Panc1 (cell line): ENCODE measurements around the gene EPHB6.

Experiments used
- POLR2AphosphoS5 ChIP-seq: IDR thresholded peaks from 2 replicates; pipeline ENCODE4 v1.6.1; 2012; ENCODE audit warnings: mild to moderate bottlenecking, low read depth, low read length, moderate library complexity
- SIN3A ChIP-seq: IDR thresholded peaks from 2 replicates; pipeline ENCODE4 v1.6.1; 2012; ENCODE audit warnings: low read depth, mild to moderate bottlenecking, low read length, moderate library complexity, borderline replicate concordance; ENCODE audit not compliant: insufficient read depth
- TCF7L2 ChIP-seq: IDR thresholded peaks from 2 replicates; pipeline ENCODE4 v1.6.1; 2011; ENCODE audit warnings: mild to moderate bottlenecking, low read depth, low read length, inconsistent platforms
- TF ChIP-seq, protein P1 (sequence below): fragments of 450-650 bp; IDR thresholded peaks from 2 replicates; pipeline ENCODE4 v1.5.1; 2017; ENCODE audit warnings: mild to moderate bottlenecking
- TF ChIP-seq, protein P2 (sequence below), 2 experiments: IDR thresholded peaks; 2 replicates each; pipeline ENCODE4 v1.6.1; 2011 to 2012; ENCODE audit warnings: low read depth in 2 of 2, control low read depth in 1 of 2, low read length in 1 of 2, mild to moderate bottlenecking in 1 of 2, moderate library complexity in 1 of 2; ENCODE audit not compliant: insufficient read depth in 1 of 2

- TF ChIP-seq, protein P1, sequence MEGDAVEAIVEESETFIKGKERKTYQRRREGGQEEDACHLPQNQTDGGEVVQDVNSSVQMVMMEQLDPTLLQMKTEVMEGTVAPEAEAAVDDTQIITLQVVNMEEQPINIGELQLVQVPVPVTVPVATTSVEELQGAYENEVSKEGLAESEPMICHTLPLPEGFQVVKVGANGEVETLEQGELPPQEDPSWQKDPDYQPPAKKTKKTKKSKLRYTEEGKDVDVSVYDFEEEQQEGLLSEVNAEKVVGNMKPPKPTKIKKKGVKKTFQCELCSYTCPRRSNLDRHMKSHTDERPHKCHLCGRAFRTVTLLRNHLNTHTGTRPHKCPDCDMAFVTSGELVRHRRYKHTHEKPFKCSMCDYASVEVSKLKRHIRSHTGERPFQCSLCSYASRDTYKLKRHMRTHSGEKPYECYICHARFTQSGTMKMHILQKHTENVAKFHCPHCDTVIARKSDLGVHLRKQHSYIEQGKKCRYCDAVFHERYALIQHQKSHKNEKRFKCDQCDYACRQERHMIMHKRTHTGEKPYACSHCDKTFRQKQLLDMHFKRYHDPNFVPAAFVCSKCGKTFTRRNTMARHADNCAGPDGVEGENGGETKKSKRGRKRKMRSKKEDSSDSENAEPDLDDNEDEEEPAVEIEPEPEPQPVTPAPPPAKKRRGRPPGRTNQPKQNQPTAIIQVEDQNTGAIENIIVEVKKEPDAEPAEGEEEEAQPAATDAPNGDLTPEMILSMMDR: no peak
- TF ChIP-seq, protein P2, sequence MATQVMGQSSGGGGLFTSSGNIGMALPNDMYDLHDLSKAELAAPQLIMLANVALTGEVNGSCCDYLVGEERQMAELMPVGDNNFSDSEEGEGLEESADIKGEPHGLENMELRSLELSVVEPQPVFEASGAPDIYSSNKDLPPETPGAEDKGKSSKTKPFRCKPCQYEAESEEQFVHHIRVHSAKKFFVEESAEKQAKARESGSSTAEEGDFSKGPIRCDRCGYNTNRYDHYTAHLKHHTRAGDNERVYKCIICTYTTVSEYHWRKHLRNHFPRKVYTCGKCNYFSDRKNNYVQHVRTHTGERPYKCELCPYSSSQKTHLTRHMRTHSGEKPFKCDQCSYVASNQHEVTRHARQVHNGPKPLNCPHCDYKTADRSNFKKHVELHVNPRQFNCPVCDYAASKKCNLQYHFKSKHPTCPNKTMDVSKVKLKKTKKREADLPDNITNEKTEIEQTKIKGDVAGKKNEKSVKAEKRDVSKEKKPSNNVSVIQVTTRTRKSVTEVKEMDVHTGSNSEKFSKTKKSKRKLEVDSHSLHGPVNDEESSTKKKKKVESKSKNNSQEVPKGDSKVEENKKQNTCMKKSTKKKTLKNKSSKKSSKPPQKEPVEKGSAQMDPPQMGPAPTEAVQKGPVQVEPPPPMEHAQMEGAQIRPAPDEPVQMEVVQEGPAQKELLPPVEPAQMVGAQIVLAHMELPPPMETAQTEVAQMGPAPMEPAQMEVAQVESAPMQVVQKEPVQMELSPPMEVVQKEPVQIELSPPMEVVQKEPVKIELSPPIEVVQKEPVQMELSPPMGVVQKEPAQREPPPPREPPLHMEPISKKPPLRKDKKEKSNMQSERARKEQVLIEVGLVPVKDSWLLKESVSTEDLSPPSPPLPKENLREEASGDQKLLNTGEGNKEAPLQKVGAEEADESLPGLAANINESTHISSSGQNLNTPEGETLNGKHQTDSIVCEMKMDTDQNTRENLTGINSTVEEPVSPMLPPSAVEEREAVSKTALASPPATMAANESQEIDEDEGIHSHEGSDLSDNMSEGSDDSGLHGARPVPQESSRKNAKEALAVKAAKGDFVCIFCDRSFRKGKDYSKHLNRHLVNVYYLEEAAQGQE (IDR thresholded peaks at IDR 0.05; ENCODE audit: insufficient read depth in 1 of 2, low read depth in 2 of 2, low read length in 1 of 2): no peak
- TF ChIP-seq TCF7L2: no peak
- TF ChIP-seq POLR2AphosphoS5: no peak
- no peak for TF ChIP-seq SIN3A
Observed at GRCh38 chr7:142894985-142895593, 40.2 kb downstream of the EPHB6 start.
